Measurements from ENCODE around the gene CTAGE8.
"Not testable (repeated sequence)": the region's sequence is repeated elsewhere in the genome, so short reads cannot be mapped to it uniquely, and the experiment has no call there.

- not testable (repeated sequence) for TF ChIP-seq EZH2 (IDR thresholded peaks at IDR 0.05); FOXP2 (optimal IDR thresholded peaks at IDR 0.05; ENCODE audit: control extremely low read depth, extremely low read length, insufficient read depth)
Observed at GRCh38 chr7:144231027-144231426, 38.1 kb downstream of the CTAGE8 start.
